Epidermal melanocyte (primary cell): Measurements from ENCODE around the gene OPN5.
A peak's percentile ranks its signal among the peaks of the same experiment; 100 is the strongest.

ENCODE experiments used
- DNase-seq: peaks from one replicate; pipeline ENCODE4 v3.0.0; 2011; ENCODE audit warnings: low spot score; ENCODE audit not compliant: insufficient read length

Gene OPN5

DNA sequence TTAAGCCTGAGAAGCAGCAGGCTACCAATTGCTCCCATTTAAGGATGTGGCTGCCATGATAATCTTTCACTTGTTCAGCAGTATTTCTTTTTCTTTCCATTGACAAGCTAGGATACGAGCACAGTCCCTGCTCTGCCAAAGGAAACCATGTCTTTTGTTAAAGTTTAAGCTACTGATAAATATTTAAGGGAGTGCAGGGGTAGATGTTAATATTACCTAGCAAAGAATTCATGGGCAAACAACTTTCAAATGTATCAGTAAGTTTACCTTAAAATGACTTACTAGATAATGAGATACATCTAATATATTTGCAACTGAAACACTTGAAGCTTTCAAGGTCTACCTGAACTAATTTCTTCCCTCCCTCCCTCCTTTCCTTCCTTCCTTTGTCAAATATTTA is 77.3 kb downstream of the OPN5 start:
- no peak for DNase-seq

DNA sequence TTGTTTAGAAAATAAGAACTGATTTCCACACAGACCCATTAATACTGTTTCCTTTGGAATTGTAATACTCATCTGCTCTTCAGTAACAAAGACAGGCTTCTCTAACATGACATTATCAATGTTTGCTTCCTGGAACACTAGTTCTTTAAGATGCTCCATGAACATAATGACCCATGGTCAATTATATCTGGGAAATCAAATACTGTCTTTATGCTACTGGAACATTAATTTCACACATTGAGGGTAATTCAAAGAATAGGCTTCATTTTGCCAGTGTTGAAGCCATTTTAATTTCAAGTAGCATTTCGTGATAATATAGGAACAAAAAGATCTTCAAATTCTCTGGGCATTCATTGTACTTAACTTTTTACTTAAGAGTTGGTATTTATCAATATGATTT is 80.9 kb downstream of the OPN5 start:
- DNase-seq: peak; percentile 29

- no peak for DNase-seq
Measured at GRCh38 chr6:47865206-47865605, 83.4 kb downstream of the OPN5 start.

DNA sequence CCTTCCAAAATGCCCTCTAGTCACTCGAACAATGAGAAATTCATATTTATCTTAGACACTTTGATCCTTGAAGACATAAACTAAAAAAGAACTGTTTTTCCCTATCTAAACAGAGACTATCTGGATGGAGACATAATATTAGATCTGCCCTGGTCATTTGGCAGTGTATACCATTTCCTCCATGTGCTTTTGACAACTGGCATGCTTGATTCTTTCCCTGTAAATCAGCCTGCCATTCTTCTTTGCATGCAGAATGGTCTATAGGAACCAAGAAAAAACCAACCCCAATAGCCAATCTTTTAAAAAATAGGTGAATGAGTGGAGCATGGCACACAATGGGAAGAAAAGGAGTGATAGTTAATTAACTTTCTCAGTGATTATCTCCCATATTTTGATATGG is 93.8 kb downstream of the OPN5 start:
- no peak for DNase-seq
